PC-9 (cell line): ENCODE data around the gene ADAMTS4. TPM values are rescaled to one million over a fixed set of nuclear protein-coding genes. Genes with fewer than 3 reads are reported as not detected.

ENCODE experiments used
- BruUV-seq: library from RNA; stranded (reverse); fragments of 400-500 nt; replicated peaks from 2 replicates; lab custom pipeline; 2021; lab: Mats Ljungman, UMichigan
- CTCF ChIA-PET: fragments of 300-600 bp; sonication (Branson Sonifier 250); formaldehyde crosslinking; loops from one replicate; lab custom pipeline; 2022; ENCODE audit warnings: antibody characterized with exemption; lab: Charles Lee
- POLR2A ChIA-PET: fragments of 300-600 bp; sonication (Branson Sonifier 250); formaldehyde crosslinking; loops from one replicate; lab custom pipeline; 2022; ENCODE audit warnings: antibody characterized with exemption; ENCODE audit not compliant: unreplicated experiment; lab: Charles Lee
- DNase-seq, 2 experiments: peaks; one replicate each; pipeline versions ENCODE4 v3.0.0 to v3.0.0-alpha.2; 2015 to 2022; ENCODE audit warnings: mixed read lengths in 1 of 2
- H2AFZ ChIP-seq: fragments of 200-600 bp; sonication (generic); 2 replicates; pipeline ENCODE4 v1.8.1; 2017; ENCODE audit warnings: antibody characterized with exemption
- H3F3A ChIP-seq: fragments of 200-600 bp; sonication (generic); 2 replicates; pipeline ENCODE4 v1.8.1; 2017; ENCODE audit warnings: antibody characterized with exemption, mild to moderate bottlenecking, low read depth; ENCODE audit not compliant: insufficient read depth
- H3K27ac ChIP-seq: fragments of 200-600 bp; sonication (generic); 2 replicates; pipeline ENCODE4 v1.6.1; 2016; ENCODE audit warnings: mixed run types
- H3K27me3 ChIP-seq: fragments of 200-600 bp; sonication (generic); 2 replicates; pipeline ENCODE4 v1.6.1; 2016; ENCODE audit warnings: low read depth, mixed run types; ENCODE audit not compliant: insufficient read depth
- H3K36me3 ChIP-seq: fragments of 200-600 bp; sonication (generic); 2 replicates; pipeline ENCODE4 v1.6.1; 2016; ENCODE audit warnings: low read depth, mixed run types
- H3K4me1 ChIP-seq: fragments of 200-600 bp; sonication (generic); replicated peaks from 2 replicates; pipeline ENCODE4 v1.6.1; 2016; ENCODE audit warnings: mixed run types; ENCODE audit not compliant: insufficient read depth
- H3K4me2 ChIP-seq: fragments of 200-600 bp; sonication (generic); 2 replicates; pipeline ENCODE4 v1.6.1; 2017; ENCODE audit warnings: mixed run types
- H3K4me3 ChIP-seq: fragments of 200-600 bp; sonication (generic); 2 replicates; pipeline ENCODE4 v1.6.1; 2016; ENCODE audit warnings: mixed run types
- H3K79me2 ChIP-seq: fragments of 200-600 bp; sonication (generic); 2 replicates; pipeline ENCODE4 v1.6.1; 2017; ENCODE audit warnings: low read depth, mixed run types
- H3K9me2 ChIP-seq: fragments of 200-600 bp; sonication (generic); 2 replicates; pipeline ENCODE4 v1.8.1; 2017; ENCODE audit warnings: mild to moderate bottlenecking; ENCODE audit not compliant: insufficient read depth
- H3K9me3 ChIP-seq: fragments of 200-600 bp; sonication (generic); 2 replicates; pipeline ENCODE4 v1.8.1; 2016; ENCODE audit warnings: low read depth; ENCODE audit not compliant: insufficient read depth
- H4K20me1 ChIP-seq: fragments of 200-600 bp; sonication (generic); 2 replicates; pipeline ENCODE4 v1.8.1; 2017; ENCODE audit not compliant: insufficient read depth
- EZH2 ChIP-seq: fragments of 200-600 bp; sonication (generic); IDR thresholded peaks from 2 replicates; pipeline ENCODE4 v1.8.0; 2017; ENCODE audit warnings: antibody characterized with exemption, low read depth
- intact Hi-C: fragments of 100-400 bp; cut with micrococcal nuclease; formaldehyde crosslinking; loops from one replicate; pipeline ENCODE4 v1.10.0; 2022; ENCODE audit not compliant: unreplicated experiment
- total RNA-seq: library from RNA; stranded (reverse); gene quantifications from 2 replicates; pipeline ENCODE4 v1.2.3, GENCODE V29; 2021
- TF ChIP-seq, protein P1 (sequence below): fragments of 200-600 bp; sonication (generic); conservative IDR thresholded peaks from 2 replicates; pipeline ENCODE4 v1.6.1; 2017; ENCODE audit warnings: mixed run types, antibody characterized with exemption, mild to moderate bottlenecking, moderate library complexity

Gene ADAMTS4
- total RNA-seq, 1 experiment from 2014 or later, result not detected

DNA sequence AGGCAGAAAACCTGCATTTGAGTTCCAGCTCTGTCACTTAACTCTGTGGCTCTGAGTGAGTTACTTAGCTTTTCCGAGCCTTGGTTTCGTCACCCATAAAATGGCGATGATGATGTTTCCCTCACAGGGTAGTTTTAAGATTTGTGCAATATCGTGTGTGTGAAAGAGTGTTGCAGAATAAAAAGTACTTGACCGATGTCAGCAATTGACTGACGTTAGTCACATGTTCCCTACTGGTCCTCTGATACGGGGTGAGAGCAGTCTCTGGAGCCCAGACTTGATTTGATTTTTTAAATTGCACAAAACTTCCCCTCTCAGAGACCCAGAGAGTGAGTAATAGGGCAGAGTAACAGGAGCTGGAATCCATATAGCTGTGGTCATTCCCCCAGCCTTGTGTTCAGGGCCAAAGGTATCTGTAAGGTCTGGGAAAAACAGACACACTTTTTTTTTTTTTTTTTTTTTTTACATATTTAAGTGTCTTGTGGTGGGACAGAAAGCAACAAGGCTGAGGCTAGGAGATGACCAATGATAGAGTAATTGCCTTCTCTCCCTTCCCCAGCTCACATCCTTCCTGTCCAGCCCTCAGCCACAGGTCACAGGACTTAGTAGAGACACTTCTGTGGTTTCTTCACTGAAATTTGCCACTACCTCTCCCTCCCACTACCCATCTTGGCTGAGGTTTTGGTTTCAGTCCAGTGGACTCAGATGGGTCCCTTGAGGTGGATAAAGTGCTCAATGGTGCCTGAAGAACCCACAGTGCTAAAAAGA is 18.3 kb upstream of the ADAMTS4 start:
- H3K27me3 ChIP-seq, result no peaks in the 10 kb centered on the region
- TF ChIP-seq, protein P1, sequence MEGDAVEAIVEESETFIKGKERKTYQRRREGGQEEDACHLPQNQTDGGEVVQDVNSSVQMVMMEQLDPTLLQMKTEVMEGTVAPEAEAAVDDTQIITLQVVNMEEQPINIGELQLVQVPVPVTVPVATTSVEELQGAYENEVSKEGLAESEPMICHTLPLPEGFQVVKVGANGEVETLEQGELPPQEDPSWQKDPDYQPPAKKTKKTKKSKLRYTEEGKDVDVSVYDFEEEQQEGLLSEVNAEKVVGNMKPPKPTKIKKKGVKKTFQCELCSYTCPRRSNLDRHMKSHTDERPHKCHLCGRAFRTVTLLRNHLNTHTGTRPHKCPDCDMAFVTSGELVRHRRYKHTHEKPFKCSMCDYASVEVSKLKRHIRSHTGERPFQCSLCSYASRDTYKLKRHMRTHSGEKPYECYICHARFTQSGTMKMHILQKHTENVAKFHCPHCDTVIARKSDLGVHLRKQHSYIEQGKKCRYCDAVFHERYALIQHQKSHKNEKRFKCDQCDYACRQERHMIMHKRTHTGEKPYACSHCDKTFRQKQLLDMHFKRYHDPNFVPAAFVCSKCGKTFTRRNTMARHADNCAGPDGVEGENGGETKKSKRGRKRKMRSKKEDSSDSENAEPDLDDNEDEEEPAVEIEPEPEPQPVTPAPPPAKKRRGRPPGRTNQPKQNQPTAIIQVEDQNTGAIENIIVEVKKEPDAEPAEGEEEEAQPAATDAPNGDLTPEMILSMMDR, result no peak
- TF ChIP-seq EZH2, result no peak
- peak overlapping the region; percentile 39 for H3K27ac ChIP-seq
- no peak overlapping the region for H3K4me3 ChIP-seq
- peaks cover 7% of the 10 kb centered on the region; the same call in 1 of the 2 replicates for H3K4me1 ChIP-seq
- H3F3A ChIP-seq, result peaks cover 5% of the 10 kb centered on the region; the same call in 1 of the 2 replicates
- no peak for DNase-seq
- intact Hi-C loops, result no loop called here
- BruUV-seq, result no TSS peak
- H3K9me2 ChIP-seq, result no peaks in the 10 kb centered on the region
- no peaks in the 10 kb centered on the region for H3K79me2 ChIP-seq
- no peak overlapping the region for H3K4me2 ChIP-seq
- POLR2A ChIA-PET, result interaction anchor here (1.0 kb wide), 1 partner anchor 8 kb away, joined by 11 read pairs; no protein-coding TSS in a partner anchor
- CTCF ChIA-PET, result no interaction called here
- no peaks in the 10 kb centered on the region for H4K20me1 ChIP-seq
- no peak overlapping the region for H2AFZ ChIP-seq
- peaks cover 9% of the 10 kb centered on the region for H3K36me3 ChIP-seq
- H3K9me3 ChIP-seq, result no peaks in the 10 kb centered on the region

DNA sequence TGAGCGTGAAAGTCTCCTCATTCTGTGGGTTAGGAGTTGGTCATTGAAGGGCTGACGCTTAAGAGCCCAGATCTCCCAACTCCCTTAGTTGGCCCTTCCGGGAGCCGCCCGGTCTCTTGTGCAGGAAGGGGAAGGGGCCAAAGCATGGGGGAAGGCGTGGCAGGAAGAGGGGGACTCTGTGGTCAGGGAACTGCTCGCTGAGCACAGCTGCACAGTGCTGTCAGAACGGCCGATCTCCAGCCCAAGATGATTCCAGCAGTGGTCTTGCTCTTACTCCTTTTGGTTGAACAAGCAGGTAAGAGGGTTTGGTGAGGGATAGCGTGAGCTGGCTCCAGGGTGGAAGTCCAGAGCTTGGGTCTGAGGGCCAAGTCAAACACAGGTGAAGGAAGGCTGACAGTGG is 16.2 kb upstream of the ADAMTS4 start, which contains the start of gene FCER1G:
Gene FCER1G, plus strand, starts transcription at position 220 of the 400 bp plus-strand sequence. Its CDS starts 27 bp downstream, at position 247.
- Histone ChIP-seq H3K27me3 (no peaks in the 10 kb centered on the region), H3K9me3 (no peaks in the 10 kb centered on the region), H3K9me2 (no peaks in the 10 kb centered on the region), H4K20me1 (no peaks in the 10 kb centered on the region), H3K4me3 (no peak within 1 kb of the TSS), H3K36me3 (peaks cover 20% of the 10 kb centered on the region), H3K27ac (no peak within 1 kb of the TSS), H3F3A (peaks cover 5% of the 10 kb centered on the region; the same call in 1 of the 2 replicates), H3K79me2 (no peaks in the 10 kb centered on the region), H3K4me1 (peaks cover 7% of the 10 kb centered on the region; the same call in 1 of the 2 replicates), H3K4me2 (no peak within 1 kb of the TSS), H2AFZ (no peak within 1 kb of the TSS)
- CTCF ChIA-PET, result no interaction called here
- no peak for DNase-seq
- BruUV-seq, result no TSS peak
- POLR2A ChIA-PET, result interaction anchor here (0.5 to 0.6 kb wide), 2 partner anchors 1405 to 1953 kb away, joined by 3 to 7 read pairs; no protein-coding TSS in a partner anchor
- intact Hi-C loops, result no loop called here
- TF ChIP-seq, protein P1, result no peak
- TF ChIP-seq EZH2, result no peak

DNA sequence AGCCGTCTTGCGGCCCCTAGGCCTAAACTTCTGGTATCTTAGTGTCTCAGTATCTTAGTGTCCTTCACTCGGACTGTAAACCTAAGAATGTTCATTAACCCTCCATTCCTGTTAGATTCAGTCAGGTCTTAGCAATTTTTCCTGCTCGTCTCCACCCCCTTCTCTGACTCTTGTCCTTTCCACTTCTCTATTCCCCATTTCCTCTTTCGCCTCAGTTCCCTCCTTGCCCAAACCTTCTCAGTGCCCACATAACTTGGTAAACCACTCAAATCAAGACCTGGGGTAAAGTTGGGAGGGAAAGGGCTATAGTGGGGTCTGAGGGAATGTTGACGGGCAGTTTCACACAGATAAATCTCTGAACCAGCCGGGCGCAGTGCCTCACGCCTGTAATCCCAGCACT is 15.5 kb upstream of the ADAMTS4 start:
- Histone ChIP-seq H3K79me2 (no peaks in the 10 kb centered on the region), H3K4me3 (no peak overlapping the region), H3F3A (peaks cover 7% of the 10 kb centered on the region; the same call in 1 of the 2 replicates), H3K9me2 (no peaks in the 10 kb centered on the region), H3K4me1 (peaks cover 7% of the 10 kb centered on the region; the same call in 1 of the 2 replicates), H2AFZ (no peak overlapping the region), H3K36me3 (peaks cover 23% of the 10 kb centered on the region), H3K9me3 (no peaks in the 10 kb centered on the region), H3K27me3 (no peaks in the 10 kb centered on the region), H4K20me1 (no peaks in the 10 kb centered on the region), H3K27ac (no peak overlapping the region), H3K4me2 (no peak overlapping the region)
- TF ChIP-seq EZH2, result no peak
- TF ChIP-seq, protein P1, result no peak
- ChIA-PET CTCF (no interaction called here), POLR2A (no interaction called here)
- intact Hi-C loops, result loop anchor here (5.0 kb wide), 2 partner anchors 168 to 523 kb away; no protein-coding TSS in a partner anchor
- DNase-seq, result no peak
- no TSS peak for BruUV-seq
